NCI-H128 (cell line): ENCODE results near the gene UBA7.

Source experiments
- DNase-seq: peaks from one replicate; lab custom pipeline; 2025; ENCODE audit not compliant: unreplicated experiment; lab: John Stamatoyannopoulos, UW

UBA7 gene

GRCh38 chr3:49805897-49806701, 7.7 kb downstream of the UBA7 start:
- no peak for DNase-seq

- no peak for DNase-seq
Measured at GRCh38 chr3:49805367-49805782, 8.4 kb downstream of the UBA7 start.

- DNase-seq, result no peak
Measured at GRCh38 chr3:49804141-49805041, 9.4 kb downstream of the UBA7 start.

- DNase-seq, result no peak
Measured at GRCh38 chr3:49803465-49804140, 10.2 kb downstream of the UBA7 start.

GRCh38 chr3:49802719-49803464, 10.9 kb downstream of the UBA7 start, which contains the start of gene INKA1:
TSS of gene INKA1 (plus strand) at chr3:49803261. CDS start at chr3:49803393, 132 bp downstream.
- peak; percentile 69 for DNase-seq

- DNase-seq, result no peak
Measured at GRCh38 chr3:49801160-49801559, 12.6 kb downstream of the UBA7 start.

GRCh38 chr3:49799761-49800160, 14.0 kb downstream of the UBA7 start, which contains the start of gene CDHR4:
TSS of gene CDHR4 (minus strand) at chr3:49799873. CDS start at chr3:49799812, 61 bp downstream.
- DNase-seq, result no peak

GRCh38 chr3:49799105-49799504, 14.6 kb downstream of the UBA7 start:
- no peak for DNase-seq

GRCh38 chr3:49794926-49795905, 18.5 kb downstream of the UBA7 start:
- DNase-seq, result no peak

GRCh38 chr3:49794431-49794830, 19.3 kb downstream of the UBA7 start:
- DNase-seq, result no peak

GRCh38 chr3:49793486-49794085, 20.2 kb downstream of the UBA7 start:
- DNase-seq, result no peak

GRCh38 chr3:49792371-49793150, 21.2 kb downstream of the UBA7 start:
- no peak for DNase-seq

- no peak for DNase-seq
Measured at GRCh38 chr3:49791571-49791970, 22.2 kb downstream of the UBA7 start.

GRCh38 chr3:49790626-49791411, 22.9 kb downstream of the UBA7 start:
- no peak for DNase-seq

- no peak for DNase-seq
Measured at GRCh38 chr3:49788056-49788455, 25.7 kb downstream of the UBA7 start.

GRCh38 chr3:49787536-49787935, 26.2 kb downstream of the UBA7 start:
- no peak for DNase-seq

GRCh38 chr3:49787182-49787464, 26.6 kb downstream of the UBA7 start:
- no peak for DNase-seq
